PC-9 (cell line): Measurements from ENCODE around the gene MBTPS1. TPM values are rescaled to one million over a fixed set of nuclear protein-coding genes. Genes with fewer than 3 reads are reported as not detected.

ENCODE experiments used
- BruUV-seq: library from RNA; stranded (reverse); fragments of 400-500 nt; replicated peaks from 2 replicates; lab custom pipeline; 2021; lab: Mats Ljungman, UMichigan
- CTCF ChIA-PET: fragments of 300-600 bp; sonication (Branson Sonifier 250); formaldehyde crosslinking; loops from one replicate; lab custom pipeline; 2022; ENCODE audit warnings: antibody characterized with exemption; lab: Charles Lee
- POLR2A ChIA-PET: fragments of 300-600 bp; sonication (Branson Sonifier 250); formaldehyde crosslinking; loops from one replicate; lab custom pipeline; 2022; ENCODE audit warnings: antibody characterized with exemption; ENCODE audit not compliant: unreplicated experiment; lab: Charles Lee
- DNase-seq, 2 experiments: peaks; one replicate each; pipeline versions ENCODE4 v3.0.0 to v3.0.0-alpha.2; 2015 to 2022; ENCODE audit warnings: mixed read lengths in 1 of 2
- H2AFZ ChIP-seq: fragments of 200-600 bp; sonication (generic); 2 replicates; pipeline ENCODE4 v1.8.1; 2017; ENCODE audit warnings: antibody characterized with exemption
- H3F3A ChIP-seq: fragments of 200-600 bp; sonication (generic); 2 replicates; pipeline ENCODE4 v1.8.1; 2017; ENCODE audit warnings: antibody characterized with exemption, mild to moderate bottlenecking, low read depth; ENCODE audit not compliant: insufficient read depth
- H3K27ac ChIP-seq: fragments of 200-600 bp; sonication (generic); 2 replicates; pipeline ENCODE4 v1.6.1; 2016; ENCODE audit warnings: mixed run types
- H3K27me3 ChIP-seq: fragments of 200-600 bp; sonication (generic); 2 replicates; pipeline ENCODE4 v1.6.1; 2016; ENCODE audit warnings: low read depth, mixed run types; ENCODE audit not compliant: insufficient read depth
- H3K36me3 ChIP-seq: fragments of 200-600 bp; sonication (generic); 2 replicates; pipeline ENCODE4 v1.6.1; 2016; ENCODE audit warnings: low read depth, mixed run types
- H3K4me1 ChIP-seq: fragments of 200-600 bp; sonication (generic); replicated peaks from 2 replicates; pipeline ENCODE4 v1.6.1; 2016; ENCODE audit warnings: mixed run types; ENCODE audit not compliant: insufficient read depth
- H3K4me2 ChIP-seq: fragments of 200-600 bp; sonication (generic); 2 replicates; pipeline ENCODE4 v1.6.1; 2017; ENCODE audit warnings: mixed run types
- H3K4me3 ChIP-seq: fragments of 200-600 bp; sonication (generic); 2 replicates; pipeline ENCODE4 v1.6.1; 2016; ENCODE audit warnings: mixed run types
- H3K79me2 ChIP-seq: fragments of 200-600 bp; sonication (generic); 2 replicates; pipeline ENCODE4 v1.6.1; 2017; ENCODE audit warnings: low read depth, mixed run types
- H3K9me2 ChIP-seq: fragments of 200-600 bp; sonication (generic); 2 replicates; pipeline ENCODE4 v1.8.1; 2017; ENCODE audit warnings: mild to moderate bottlenecking; ENCODE audit not compliant: insufficient read depth
- H3K9me3 ChIP-seq: fragments of 200-600 bp; sonication (generic); 2 replicates; pipeline ENCODE4 v1.8.1; 2016; ENCODE audit warnings: low read depth; ENCODE audit not compliant: insufficient read depth
- H4K20me1 ChIP-seq: fragments of 200-600 bp; sonication (generic); 2 replicates; pipeline ENCODE4 v1.8.1; 2017; ENCODE audit not compliant: insufficient read depth
- EZH2 ChIP-seq: fragments of 200-600 bp; sonication (generic); IDR thresholded peaks from 2 replicates; pipeline ENCODE4 v1.8.0; 2017; ENCODE audit warnings: antibody characterized with exemption, low read depth
- intact Hi-C: fragments of 100-400 bp; cut with micrococcal nuclease; formaldehyde crosslinking; loops from one replicate; pipeline ENCODE4 v1.10.0; 2022; ENCODE audit not compliant: unreplicated experiment
- total RNA-seq: library from RNA; stranded (reverse); gene quantifications from 2 replicates; pipeline ENCODE4 v1.2.3, GENCODE V29; 2021
- TF ChIP-seq, protein P1 (sequence below): fragments of 200-600 bp; sonication (generic); conservative IDR thresholded peaks from 2 replicates; pipeline ENCODE4 v1.6.1; 2017; ENCODE audit warnings: mixed run types, antibody characterized with exemption, mild to moderate bottlenecking, moderate library complexity

MBTPS1 gene
- total RNA-seq, 1 experiment from 2014 or later, result 96.0 TPM

GRCh38 chr16:84082835-84083569 is 33.7 kb downstream of the MBTPS1 start:
- no TSS peak for BruUV-seq
- intact Hi-C loops, result no loop called here
- CTCF ChIA-PET, result interaction anchor here (0.7 kb wide), 1 partner anchor 156 kb away, joined by 6 read pairs; no protein-coding TSS in a partner anchor

GRCh38 chr16:84082110-84082509 is 34.6 kb downstream of the MBTPS1 start:
- intact Hi-C loops, result no loop called here
- DNase-seq, result no peak
- Histone ChIP-seq H2AFZ (no peak overlapping the region), H3K36me3 (peaks cover 4% of the 10 kb centered on the region), H3F3A (no peaks in the 10 kb centered on the region), H3K4me2 (no peak overlapping the region), H4K20me1 (peaks cover 11% of the 10 kb centered on the region), H3K4me3 (no peak overlapping the region), H3K9me2 (no peaks in the 10 kb centered on the region), H3K27ac (no peak overlapping the region), H3K9me3 (no peaks in the 10 kb centered on the region), H3K79me2 (no peaks in the 10 kb centered on the region), H3K4me1 (no peaks in the 10 kb centered on the region), H3K27me3 (no peaks in the 10 kb centered on the region)
- ChIA-PET POLR2A (no interaction called here), CTCF (no interaction called here)
- TF ChIP-seq, protein P1, sequence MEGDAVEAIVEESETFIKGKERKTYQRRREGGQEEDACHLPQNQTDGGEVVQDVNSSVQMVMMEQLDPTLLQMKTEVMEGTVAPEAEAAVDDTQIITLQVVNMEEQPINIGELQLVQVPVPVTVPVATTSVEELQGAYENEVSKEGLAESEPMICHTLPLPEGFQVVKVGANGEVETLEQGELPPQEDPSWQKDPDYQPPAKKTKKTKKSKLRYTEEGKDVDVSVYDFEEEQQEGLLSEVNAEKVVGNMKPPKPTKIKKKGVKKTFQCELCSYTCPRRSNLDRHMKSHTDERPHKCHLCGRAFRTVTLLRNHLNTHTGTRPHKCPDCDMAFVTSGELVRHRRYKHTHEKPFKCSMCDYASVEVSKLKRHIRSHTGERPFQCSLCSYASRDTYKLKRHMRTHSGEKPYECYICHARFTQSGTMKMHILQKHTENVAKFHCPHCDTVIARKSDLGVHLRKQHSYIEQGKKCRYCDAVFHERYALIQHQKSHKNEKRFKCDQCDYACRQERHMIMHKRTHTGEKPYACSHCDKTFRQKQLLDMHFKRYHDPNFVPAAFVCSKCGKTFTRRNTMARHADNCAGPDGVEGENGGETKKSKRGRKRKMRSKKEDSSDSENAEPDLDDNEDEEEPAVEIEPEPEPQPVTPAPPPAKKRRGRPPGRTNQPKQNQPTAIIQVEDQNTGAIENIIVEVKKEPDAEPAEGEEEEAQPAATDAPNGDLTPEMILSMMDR, result no peak
- no peak for TF ChIP-seq EZH2
- BruUV-seq, result no TSS peak

More at GRCh38 chr16:84082835-84083569, 33.7 kb downstream of the MBTPS1 start:
- Histone ChIP-seq H3K27me3 (no peaks in the 10 kb centered on the region), H3K4me3 (no peak overlapping the region), H3K9me3 (no peaks in the 10 kb centered on the region), H3K79me2 (no peaks in the 10 kb centered on the region), H3F3A (no peaks in the 10 kb centered on the region; the same call in 1 of the 2 replicates), H3K27ac (no peak overlapping the region), H3K4me1 (no peaks in the 10 kb centered on the region), H3K4me2 (no peak overlapping the region), H3K36me3 (peaks cover 4% of the 10 kb centered on the region), H3K9me2 (no peaks in the 10 kb centered on the region), H2AFZ (no peak overlapping the region), H4K20me1 (peaks cover 3% of the 10 kb centered on the region; the same call in 1 of the 2 replicates)
- DNase-seq, result no peak
- TF ChIP-seq EZH2, result no peak
- TF ChIP-seq, protein P1, result no peak
- POLR2A ChIA-PET, result no interaction called here

- intact Hi-C loops, result no loop called here
- peaks cover 4% of the 10 kb centered on the region for H3K36me3 ChIP-seq
- TF ChIP-seq, protein P1, result no peak
- TF ChIP-seq EZH2, result no peak
- H2AFZ ChIP-seq, result no peak overlapping the region
- no peak overlapping the region for H3K4me3 ChIP-seq
- no peaks in the 10 kb centered on the region for H3K27me3 ChIP-seq
- peaks cover 11% of the 10 kb centered on the region for H4K20me1 ChIP-seq
- no peak overlapping the region for H3K27ac ChIP-seq
- H3K9me3 ChIP-seq, result no peaks in the 10 kb centered on the region
- H3K9me2 ChIP-seq, result no peaks in the 10 kb centered on the region
- no peaks in the 10 kb centered on the region for H3F3A ChIP-seq
- H3K4me1 ChIP-seq, result no peaks in the 10 kb centered on the region
- DNase-seq, result no peak
- CTCF ChIA-PET, result no interaction called here
- no peaks in the 10 kb centered on the region for H3K79me2 ChIP-seq
- BruUV-seq, result no TSS peak
- H3K4me2 ChIP-seq, result no peak overlapping the region
- POLR2A ChIA-PET, result no interaction called here
Observed at GRCh38 chr16:84081446-84081989, 35.2 kb downstream of the MBTPS1 start.
